Measurements from ENCODE around the gene PTPRR. TPM values are rescaled to one million over a fixed set of nuclear protein-coding genes. Genes with fewer than 3 reads are reported as not detected.

PTPRR gene
- total RNA-seq, 3 donors from 2014 or later: 16.6 to 46.9 (median 25.1) TPM

DNA sequence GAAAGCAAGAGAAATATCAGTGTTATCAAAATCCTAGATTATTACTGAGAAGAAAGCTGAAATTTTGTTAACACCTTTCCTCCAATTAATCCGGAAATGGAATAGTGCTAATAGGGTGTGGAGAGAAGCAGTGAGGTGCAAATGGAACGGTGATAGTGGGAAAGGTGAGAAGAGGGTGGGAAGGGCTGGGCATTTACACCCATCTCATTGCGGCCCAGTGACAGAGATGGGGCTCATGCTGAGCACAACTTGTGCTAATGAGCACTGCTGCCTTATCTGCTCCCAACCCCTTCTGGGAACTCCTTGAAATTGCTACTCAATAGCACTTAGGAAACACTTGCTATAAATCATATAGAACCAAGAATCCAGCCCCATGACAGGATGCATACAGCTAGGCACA lies 94.4 kb downstream of the PTPRR start:
- DNase-seq (no peak), ATAC-seq (no peak)
- no peaks in the 10 kb centered on the region for H3K4me1 ChIP-seq (ENCODE audit: low read depth)
- intact Hi-C loops (cut with DNase I, micrococcal nuclease): no loop called here
- no peaks in the 10 kb centered on the region for H3K36me3 ChIP-seq (ENCODE audit: low read depth)
- TF ChIP-seq CTCF (IDR thresholded peaks at IDR 0.05): no peak
- no peak overlapping the region for H3K4me3 ChIP-seq
- no peaks in the 10 kb centered on the region for H3K9me3 ChIP-seq

DNA sequence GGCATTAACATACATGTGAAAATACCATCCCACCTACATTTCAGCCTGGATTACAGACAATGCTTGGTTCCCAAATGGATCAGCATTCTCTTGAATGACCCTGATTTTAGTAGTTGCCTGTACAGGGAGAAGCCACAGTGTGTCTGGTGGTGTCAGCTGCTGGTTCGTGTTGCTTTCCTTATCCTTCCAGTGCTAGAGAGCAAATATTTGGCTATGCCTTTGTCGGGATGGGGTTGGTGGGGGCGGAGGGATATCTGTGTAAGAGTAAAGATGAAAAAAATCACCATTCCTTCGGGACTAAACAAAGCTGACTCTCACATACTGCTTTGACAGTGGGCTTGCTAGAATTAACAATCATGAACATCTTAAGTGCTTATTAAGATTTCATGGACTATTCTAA lies 96.0 kb downstream of the PTPRR start:
- intact Hi-C loops (cut with DNase I, micrococcal nuclease): no loop called here

GRCh38 chr12:70823182-70823976 lies 97.2 kb downstream of the PTPRR start:
- no peaks in the 10 kb centered on the region for H3K36me3 ChIP-seq (ENCODE audit: low read depth)
- H3K4me3 ChIP-seq: no peak overlapping the region
- no peaks in the 10 kb centered on the region for H3K9me3 ChIP-seq
- intact Hi-C loops (cut with DNase I, micrococcal nuclease): no loop called here
- no peak for TF ChIP-seq CTCF (IDR thresholded peaks at IDR 0.05)
- peak in 1 of 3 donors; percentile 9 for DNase-seq
- ATAC-seq: no peak
- no peaks in the 10 kb centered on the region for H3K4me1 ChIP-seq (ENCODE audit: low read depth)

More for the DNA sequence above, 96.0 kb downstream of the PTPRR start:
- TF ChIP-seq CTCF (IDR thresholded peaks at IDR 0.05): no peak
- no peaks in the 10 kb centered on the region for H3K9me3 ChIP-seq
- no peak for DNase-seq
- H3K4me3 ChIP-seq: no peak overlapping the region
- H3K4me1 ChIP-seq (ENCODE audit: low read depth): no peaks in the 10 kb centered on the region
- H3K36me3 ChIP-seq (ENCODE audit: low read depth): no peaks in the 10 kb centered on the region
- no peak for ATAC-seq

DNA sequence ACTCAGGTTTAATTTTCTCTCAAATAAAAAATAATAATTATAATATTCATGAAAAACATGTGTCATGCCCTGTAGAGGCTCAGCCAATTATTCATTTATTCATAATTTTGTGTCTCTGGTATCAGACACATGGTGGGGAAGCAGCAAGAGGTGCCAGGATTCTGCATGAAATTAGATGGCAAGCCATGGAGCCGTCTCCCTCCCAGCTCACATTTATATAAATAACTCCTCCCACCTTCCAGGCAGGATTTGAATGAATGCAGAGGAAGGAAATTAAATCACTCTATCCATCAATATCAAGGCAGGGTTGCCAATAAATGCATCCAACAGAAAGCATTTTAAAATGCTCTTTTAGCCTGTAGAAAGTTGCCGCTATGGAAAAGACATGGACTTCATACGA lies 98.1 kb downstream of the PTPRR start:
- Histone ChIP-seq H3K36me3 (ENCODE audit: low read depth) (no peaks in the 10 kb centered on the region), H3K9me3 (no peaks in the 10 kb centered on the region), H3K4me1 (ENCODE audit: low read depth) (peaks cover 2% of the 10 kb centered on the region), H3K4me3 (no peak overlapping the region)
- intact Hi-C loops (cut with DNase I, micrococcal nuclease): no loop called here
- DNase-seq (no peak), ATAC-seq (no peak)
- TF ChIP-seq CTCF (IDR thresholded peaks at IDR 0.05): no peak

- no peak overlapping the region for H3K4me3 ChIP-seq
- DNase-seq (no peak), ATAC-seq (peak; percentile 88)
- intact Hi-C loops (cut with DNase I, micrococcal nuclease): no loop called here
- peaks cover 13% of the 10 kb centered on the region for H3K4me1 ChIP-seq (ENCODE audit: low read depth)
- no peaks in the 10 kb centered on the region for H3K9me3 ChIP-seq
- TF ChIP-seq CTCF (IDR thresholded peaks at IDR 0.05): no peak
- H3K36me3 ChIP-seq (ENCODE audit: low read depth): no peaks in the 10 kb centered on the region
Observed at GRCh38 chr12:70815971-70816391, 104.6 kb downstream of the PTPRR start.
